GM19452 (cell line): ENCODE data around the gene HOXC10.

Experiments used
- ATAC-seq: cut with Tn5 transposase; IDR thresholded peaks from one replicate; pipeline ENCODE4 v1.9.1; 2021; ENCODE audit not compliant: unreplicated experiment

The HOXC10 gene

GRCh38 chr12:53964315-53964713 lies 20.6 kb upstream of the HOXC10 start:
- ATAC-seq = no peak

GRCh38 chr12:53965281-53966084 lies 19.5 kb upstream of the HOXC10 start:
- ATAC-seq = no peak

GRCh38 chr12:53966085-53966384 lies 18.9 kb upstream of the HOXC10 start:
- no peak for ATAC-seq

- ATAC-seq = no peak
Observed at GRCh38 chr12:53966385-53967133, 18.4 kb upstream of the HOXC10 start.

GRCh38 chr12:53967421-53967925 lies 17.5 kb upstream of the HOXC10 start:
- ATAC-seq = no peak

- ATAC-seq = no peak
Observed at GRCh38 chr12:53968214-53969127, 16.5 kb upstream of the HOXC10 start.

- ATAC-seq = no peak
Observed at GRCh38 chr12:53969588-53970259, 15.2 kb upstream of the HOXC10 start.

GRCh38 chr12:53970451-53970850 lies 14.5 kb upstream of the HOXC10 start:
- no peak for ATAC-seq

- ATAC-seq = no peak
Observed at GRCh38 chr12:53971129-53971528, 13.8 kb upstream of the HOXC10 start.

- no peak for ATAC-seq
Observed at GRCh38 chr12:53971686-53972085, 13.3 kb upstream of the HOXC10 start.

- ATAC-seq = no peak
Observed at GRCh38 chr12:53972152-53972702, 12.7 kb upstream of the HOXC10 start.

- no peak for ATAC-seq
Observed at GRCh38 chr12:53972722-53973235, 12.2 kb upstream of the HOXC10 start, which contains the start of gene HOXC11. TSS of gene HOXC11 (plus strand) at chr12:53973126. CDS start at chr12:53973242, 116 bp downstream.

- ATAC-seq = no peak
Observed at GRCh38 chr12:53973236-53974042, 11.5 kb upstream of the HOXC10 start.

- ATAC-seq = no peak
Observed at GRCh38 chr12:53974084-53975063, 10.6 kb upstream of the HOXC10 start, which contains the start of gene HOTAIR. TSS of gene HOTAIR (minus strand) at chr12:53974954.

GRCh38 chr12:53975064-53975471 lies 9.9 kb upstream of the HOXC10 start:
- no peak for ATAC-seq

GRCh38 chr12:53975479-53976152 lies 9.3 kb upstream of the HOXC10 start:
- no peak for ATAC-seq

- no peak for ATAC-seq
Observed at GRCh38 chr12:53976172-53976822, 8.6 kb upstream of the HOXC10 start.
